HG03460 (cell line): ENCODE data around the gene ARHGEF4.
A peak's percentile ranks its signal among the peaks of the same experiment; 100 is the strongest.

ENCODE experiments used
- ATAC-seq: cut with Tn5 transposase; IDR thresholded peaks from one replicate; pipeline ENCODE4 v1.9.1; 2021; ENCODE audit not compliant: unreplicated experiment

The ARHGEF4 gene

GRCh38 chr2:130850788-130851623 is 14.3 kb downstream of the ARHGEF4 start:
- no peak for ATAC-seq

GRCh38 chr2:130851624-130852382 is 15.1 kb downstream of the ARHGEF4 start:
- no peak for ATAC-seq

GRCh38 chr2:130852521-130853115 is 15.9 kb downstream of the ARHGEF4 start:
- no peak for ATAC-seq

DNA sequence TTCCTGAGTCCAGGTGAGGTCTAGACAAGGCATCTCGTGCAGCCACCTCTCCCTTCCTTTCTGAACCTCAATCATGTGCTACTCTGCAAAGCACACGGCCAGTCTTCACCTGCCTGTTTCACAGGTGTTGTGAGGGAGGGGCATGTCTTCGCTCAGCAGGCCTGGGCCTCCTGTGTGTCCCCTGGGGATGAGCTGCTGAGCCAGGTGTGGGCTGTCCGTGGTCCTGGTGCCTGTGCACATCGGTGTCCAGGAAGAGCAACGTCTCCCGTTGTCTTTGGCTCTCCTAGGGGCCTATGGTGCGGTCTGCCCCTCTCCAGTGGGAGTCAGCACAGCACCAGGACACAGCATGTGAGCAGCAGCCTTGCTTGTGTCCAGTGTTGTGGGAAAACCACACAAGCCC is 16.7 kb downstream of the ARHGEF4 start:
- no peak for ATAC-seq

DNA sequence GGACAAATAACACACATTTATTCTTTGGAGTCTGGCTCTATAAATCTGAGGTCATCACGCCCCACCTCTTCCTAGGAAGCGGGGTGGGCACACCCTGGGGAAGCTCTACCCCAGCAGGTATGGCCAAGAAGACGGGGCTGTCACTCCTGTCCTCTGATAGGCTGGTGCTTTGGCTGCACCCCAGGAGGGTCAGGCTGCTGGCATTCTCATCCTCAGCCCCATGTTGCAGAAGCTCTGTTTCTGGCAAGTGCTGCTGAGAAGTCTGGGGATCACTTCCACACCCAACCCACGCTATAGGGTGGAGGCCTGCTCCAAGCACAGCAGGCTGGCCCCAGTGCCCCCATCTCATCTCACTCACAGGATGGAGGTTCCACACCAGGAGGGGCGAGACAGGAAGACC is 17.6 kb downstream of the ARHGEF4 start:
- ATAC-seq: no peak

- no peak for ATAC-seq
These were observed 28.4 kb downstream of the ARHGEF4 start for GRCh38 chr2:130864830-130865800.

- ATAC-seq: no peak
These were observed 32.9 kb downstream of the ARHGEF4 start for GRCh38 chr2:130869441-130870160.

DNA sequence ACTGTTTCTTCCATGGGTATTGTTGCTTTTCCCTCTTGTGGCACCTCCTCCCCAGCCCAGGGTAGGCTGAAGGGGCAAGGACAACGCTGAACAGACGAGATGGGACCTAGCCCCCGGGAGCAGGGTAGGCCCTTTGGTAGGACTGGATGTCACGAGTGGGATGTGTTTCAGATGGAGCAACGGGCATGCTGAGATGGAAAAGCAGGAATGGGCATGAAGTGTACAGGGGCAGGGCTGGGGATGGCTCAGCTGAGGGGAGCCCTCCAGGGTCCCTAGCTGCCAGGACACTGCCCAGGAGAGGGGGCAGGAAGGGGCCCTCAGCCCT is 33.4 kb downstream of the ARHGEF4 start:
- ATAC-seq: no peak

DNA sequence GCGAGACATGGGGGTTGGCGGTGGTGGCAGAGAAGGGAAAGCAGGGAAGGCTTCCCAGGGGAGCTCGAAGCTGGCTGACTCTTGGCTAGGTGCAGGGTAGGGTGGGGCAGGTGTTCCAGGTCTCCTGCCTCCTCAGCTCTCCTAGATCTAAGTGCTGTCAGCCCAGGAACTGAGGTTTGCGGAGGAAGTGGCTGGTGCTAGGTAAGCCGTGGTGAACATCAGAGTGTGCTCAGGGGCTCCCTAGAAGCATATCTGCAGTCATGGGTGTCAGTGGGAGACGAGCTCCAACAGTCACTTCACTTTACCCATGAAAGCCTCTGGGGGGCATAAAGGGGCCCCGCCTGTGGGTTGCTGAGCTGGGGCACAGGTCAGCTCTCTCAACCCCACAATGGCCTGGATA is 34.1 kb downstream of the ARHGEF4 start:
- ATAC-seq: no peak

DNA sequence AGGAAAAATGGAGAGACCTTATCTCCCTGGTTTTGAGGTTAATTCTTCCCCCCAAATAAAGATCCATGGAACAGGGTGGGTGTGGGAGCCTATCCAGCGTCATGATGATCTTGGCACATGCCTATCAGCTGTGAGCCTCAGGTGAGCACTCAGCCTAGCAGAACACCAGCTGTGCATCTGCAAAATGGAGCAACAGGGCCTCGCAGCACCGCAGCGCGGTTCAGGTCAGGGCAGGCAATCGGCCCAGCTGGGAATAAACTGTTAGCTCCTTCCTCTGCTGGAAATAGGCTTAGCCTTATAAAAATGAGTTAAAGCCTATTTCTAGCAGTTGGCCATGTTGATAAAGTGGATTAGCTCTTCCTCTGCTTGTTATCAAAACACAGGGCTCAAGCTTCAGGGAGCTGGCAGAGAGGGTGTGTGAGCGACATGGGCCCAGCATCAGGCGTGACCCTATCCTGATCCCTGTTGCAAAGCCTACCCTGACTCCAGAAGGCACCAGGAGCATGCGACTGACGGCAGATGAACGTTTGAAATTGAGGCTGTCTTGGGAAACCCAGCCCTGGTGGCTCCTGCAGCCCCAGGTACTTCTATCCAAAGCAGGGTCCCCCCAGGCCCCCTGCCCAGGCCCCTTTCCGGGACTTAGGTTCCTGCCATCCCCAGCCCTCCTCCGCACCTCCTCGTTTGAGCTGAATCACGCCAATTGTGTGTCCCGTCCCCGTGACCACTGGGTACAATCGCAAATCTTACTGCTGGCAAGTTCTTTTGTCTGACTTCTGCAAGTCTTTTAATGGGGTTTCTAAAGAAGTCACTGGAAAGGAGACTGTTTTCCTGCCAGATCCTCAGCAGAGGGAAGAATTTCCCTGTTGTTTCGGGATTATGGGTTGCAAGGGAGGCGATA is 35.4 kb downstream of the ARHGEF4 start:
- no peak for ATAC-seq

- ATAC-seq: no peak
These were observed 36.0 kb downstream of the ARHGEF4 start for GRCh38 chr2:130872741-130873125.

- peak; percentile 76 for ATAC-seq
These were observed 37.1 kb downstream of the ARHGEF4 start for GRCh38 chr2:130873700-130874346.

DNA sequence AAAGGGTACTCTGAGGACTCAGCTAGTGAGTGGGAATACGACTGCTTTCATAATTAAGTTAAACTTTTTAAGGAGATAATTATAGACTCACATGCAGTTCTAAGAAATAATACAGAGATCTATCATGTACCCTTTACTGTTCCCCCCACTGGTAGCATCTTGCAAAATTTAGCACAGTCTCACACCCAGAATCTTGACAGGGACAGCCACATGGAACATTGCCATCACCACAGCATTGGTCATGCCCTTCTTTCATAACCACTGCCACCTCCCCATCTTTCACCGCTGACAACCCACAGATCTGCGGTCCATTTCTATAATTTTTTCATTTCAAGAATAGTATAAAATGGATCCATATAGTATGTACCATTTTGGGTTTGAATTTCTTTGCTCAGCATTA is 37.8 kb downstream of the ARHGEF4 start:
- ATAC-seq: no peak

GRCh38 chr2:130875935-130876334 is 39.2 kb downstream of the ARHGEF4 start:
- ATAC-seq: no peak

DNA sequence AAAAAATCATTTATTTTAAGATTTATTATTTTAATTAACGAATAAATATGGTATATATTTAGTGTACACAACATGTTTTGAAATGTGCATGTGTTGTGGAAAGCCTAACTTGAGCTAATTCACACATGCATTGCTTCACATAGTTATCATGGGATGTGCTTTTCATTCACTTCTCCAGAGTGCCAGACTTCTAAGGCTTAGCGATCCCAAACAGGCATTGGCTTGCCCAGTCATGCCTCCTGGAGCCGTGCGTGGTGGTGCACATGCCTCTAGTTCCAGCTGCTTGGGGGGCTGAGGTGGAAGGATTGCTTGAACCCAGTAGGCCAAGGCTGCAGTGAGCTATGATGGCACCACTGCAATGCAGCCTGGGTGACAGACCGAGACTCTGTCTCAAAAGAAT is 40.5 kb downstream of the ARHGEF4 start:
- ATAC-seq: no peak

DNA sequence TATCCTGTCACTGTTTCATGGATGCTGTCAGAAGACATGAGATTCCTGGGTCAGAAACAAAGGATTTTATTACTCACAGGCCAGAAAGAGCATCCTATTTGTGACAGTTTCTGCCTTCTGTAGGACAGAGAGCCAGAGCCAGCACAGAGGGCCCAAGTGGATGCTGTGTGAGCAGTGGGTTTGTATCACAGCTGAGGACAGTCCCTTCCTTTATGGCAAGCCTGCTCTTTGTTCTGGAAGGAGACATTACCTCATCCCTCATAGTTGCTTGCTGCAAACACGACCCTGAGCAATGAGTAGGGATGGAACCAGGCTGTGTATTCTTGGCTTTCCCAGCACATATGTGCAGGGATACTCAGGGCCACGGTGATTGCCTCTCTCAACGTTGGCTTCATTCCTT is 41.6 kb downstream of the ARHGEF4 start:
- no peak for ATAC-seq

DNA sequence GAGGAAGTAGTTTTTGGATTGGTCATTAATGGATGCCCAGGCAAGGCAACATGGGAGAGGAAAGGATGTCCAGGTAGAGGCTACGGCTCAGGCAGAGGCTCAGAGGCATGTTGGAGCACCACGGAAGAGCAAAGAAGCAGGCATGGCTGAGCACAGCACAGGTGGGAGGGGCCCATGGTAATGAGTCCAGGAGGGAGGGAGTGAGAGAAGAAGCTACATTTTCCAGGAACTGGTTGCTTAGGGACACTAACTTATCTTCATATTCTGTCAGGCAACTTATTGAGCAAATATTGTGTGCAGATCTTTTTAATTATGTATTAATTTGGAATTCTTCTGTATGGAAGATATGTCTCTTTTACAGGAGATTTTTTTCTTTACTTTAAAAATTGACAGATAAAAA is 42.2 kb downstream of the ARHGEF4 start:
- ATAC-seq: no peak

DNA sequence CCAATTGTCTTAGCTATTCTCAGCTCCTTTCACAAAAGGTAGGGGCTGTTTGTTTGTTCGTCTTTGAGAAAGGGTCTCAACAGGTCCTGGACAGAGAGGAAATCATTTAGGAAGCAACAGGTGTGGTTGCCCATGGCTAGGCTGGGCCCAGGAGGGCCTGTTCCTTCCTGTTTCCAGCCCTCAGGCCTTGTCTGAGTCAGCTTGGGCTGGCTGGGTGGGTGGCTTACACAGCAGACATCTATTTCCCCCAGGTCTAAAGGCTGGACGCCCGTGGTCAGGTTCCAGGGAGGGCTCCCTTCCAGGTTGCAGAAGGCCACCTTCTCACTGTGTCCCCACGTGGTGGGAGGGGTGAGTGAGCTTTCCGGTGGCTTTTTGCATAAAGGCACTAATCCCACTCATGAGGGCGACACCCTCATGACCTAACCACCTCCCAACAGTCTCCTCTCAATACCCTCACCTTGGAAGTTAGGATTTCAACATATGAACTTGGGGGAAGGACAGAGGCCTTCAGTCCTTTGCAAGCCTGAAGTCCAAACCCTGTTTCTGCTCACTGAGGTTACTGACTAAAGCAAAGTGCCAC is 45.5 kb downstream of the ARHGEF4 start:
- ATAC-seq: no peak
